NCI-H1694 treated with DMSO at 0.1 percent for 48 hours (cell line): ENCODE results near the gene PTPRU.
"Not testable (repeated sequence)": the region's sequence is repeated elsewhere in the genome, so short reads cannot be mapped to it uniquely, and the experiment has no call there.

Experiments
- DNase-seq: peaks from one replicate; lab custom pipeline; 2025; lab: John Stamatoyannopoulos, UW

Gene PTPRU

GRCh38 chr1:29222260-29222659 is 14.1 kb upstream of the PTPRU start:
- not testable (repeated sequence) for DNase-seq

- no peak for DNase-seq
These were observed 13.6 kb upstream of the PTPRU start for GRCh38 chr1:29222686-29223085.

GRCh38 chr1:29223521-29223920 is 12.8 kb upstream of the PTPRU start:
- DNase-seq = no peak

DNA sequence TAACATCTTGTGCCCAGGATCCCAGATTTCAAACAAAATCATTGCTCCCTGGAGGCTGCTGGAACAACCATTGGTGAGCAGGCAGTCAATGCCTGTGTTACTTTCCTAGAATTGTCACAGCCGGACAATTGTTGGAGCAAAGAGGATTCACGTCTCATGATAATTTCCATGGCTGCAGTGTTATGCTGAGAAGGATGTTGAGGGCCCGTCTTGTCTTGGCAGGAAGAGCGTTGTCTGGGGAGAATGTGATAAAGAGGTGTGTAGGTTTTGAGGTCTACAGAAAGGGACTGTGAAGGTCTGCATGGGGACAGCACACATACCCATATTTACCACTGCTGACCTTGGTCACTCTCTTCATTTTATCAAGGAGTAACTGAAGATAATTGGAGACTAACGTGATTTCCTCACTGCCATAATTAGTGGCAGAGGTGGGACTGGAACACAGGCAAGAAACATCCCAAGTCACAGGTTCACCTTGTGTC is 11.9 kb upstream of the PTPRU start:
- no peak for DNase-seq

DNA sequence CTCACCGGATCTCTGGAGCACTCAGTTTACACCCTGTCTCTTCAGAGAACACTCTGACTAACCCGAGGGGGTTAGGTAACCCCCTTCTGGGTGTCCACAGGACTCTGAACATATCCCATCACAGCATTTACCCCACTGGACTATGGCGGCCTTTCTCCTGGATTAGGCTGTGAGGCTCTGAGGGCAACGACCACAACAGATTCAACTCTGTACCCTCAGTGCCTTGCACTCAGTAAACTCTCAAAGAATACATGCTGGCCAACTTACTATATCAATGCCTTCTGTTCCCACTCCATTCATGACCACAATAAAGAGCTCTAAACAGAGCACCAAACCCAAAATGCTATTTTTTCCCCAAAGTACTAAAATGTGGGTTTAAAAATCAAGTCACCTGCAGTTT is 11.0 kb upstream of the PTPRU start:
- DNase-seq = no peak

DNA sequence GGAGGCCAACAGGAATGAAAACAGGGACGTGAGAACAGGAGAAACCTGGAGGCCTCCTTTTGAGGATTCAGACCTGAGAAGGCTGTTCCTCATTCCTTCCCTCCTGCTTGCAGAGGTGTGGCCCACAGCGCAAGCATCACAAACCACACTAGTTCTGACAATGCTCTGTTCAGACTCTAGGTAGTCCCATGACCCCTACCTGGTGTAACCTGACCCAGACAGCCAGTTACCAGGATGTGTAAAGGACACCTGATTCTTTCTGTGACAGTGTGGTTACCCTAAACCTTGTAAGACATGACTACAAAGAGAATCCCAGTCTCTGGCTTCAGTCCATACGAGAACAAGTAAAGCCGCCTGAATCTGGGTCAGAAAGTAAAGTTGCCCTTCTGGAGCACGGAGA is 8.8 kb upstream of the PTPRU start:
- DNase-seq = no peak

- DNase-seq = no peak
These were observed 6.1 kb upstream of the PTPRU start for GRCh38 chr1:29230204-29230552.

DNA sequence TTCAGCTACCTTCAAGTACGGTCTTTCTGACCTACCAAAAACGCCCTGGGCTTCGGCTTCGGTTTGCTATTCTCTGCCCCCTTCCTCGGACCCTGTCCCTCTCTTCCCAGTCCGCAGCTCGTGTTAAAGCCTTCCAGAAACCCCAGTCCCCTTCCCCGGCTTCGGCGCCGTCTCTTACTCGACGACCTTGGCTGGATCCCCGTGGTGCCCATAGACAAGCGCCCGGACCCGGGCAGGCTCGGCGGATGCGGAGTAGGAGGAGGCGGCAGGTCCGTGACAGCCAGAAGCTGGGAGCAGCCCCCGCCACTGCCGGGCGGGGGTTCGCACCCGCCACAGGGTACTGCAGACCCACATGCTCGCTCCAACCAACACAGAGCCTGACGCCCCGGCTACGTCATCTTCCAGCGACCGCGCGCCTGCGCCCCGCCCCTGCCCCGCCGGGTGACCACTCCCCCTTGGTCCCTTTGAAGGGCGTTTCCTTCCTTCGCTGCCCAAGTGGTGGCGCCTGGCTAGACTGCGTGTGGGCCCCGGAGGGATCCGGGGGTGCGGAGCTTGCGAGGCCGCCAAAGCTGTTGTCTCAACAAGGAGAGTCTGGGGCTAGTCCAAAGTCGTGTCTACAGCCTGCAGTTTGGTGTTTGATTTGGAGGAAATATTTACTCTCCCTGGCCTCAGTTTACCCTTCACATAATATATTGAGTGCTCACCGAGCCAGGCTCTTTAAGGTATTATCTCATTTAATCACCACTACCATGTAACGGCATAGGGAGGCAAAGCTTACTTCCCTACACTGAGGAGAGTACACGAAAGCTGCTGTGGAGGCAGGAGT is 5.6 kb upstream of the PTPRU start, which contains the start of gene MECR:
Gene MECR, minus strand, starts transcription at position 382 of the 826 bp plus-strand sequence. Its CDS starts 28 bp downstream, at position 354.
- peak; percentile 77 for DNase-seq

DNA sequence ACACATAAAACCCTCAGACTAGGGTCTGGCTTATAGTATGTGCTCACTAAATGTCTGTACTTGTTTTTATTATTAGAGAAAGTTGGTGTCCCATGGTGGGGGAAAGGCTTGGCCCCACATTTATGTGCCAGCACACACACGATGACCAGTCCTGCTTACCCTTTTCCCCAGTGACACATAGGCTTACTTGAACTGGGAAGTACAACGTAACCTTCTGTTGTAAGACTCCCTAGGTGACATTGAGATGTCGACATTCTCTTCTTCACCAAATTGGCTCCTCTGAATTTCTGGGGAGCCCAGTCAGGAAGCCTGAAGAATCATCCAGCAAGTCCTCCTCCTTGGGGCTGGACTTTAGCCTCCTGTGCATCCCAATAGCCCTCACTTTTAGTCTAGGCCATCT is 3.9 kb upstream of the PTPRU start:
- no peak for DNase-seq

GRCh38 chr1:29233693-29234092 is 2.6 kb upstream of the PTPRU start:
- DNase-seq = no peak

- no peak for DNase-seq
These were observed 1.9 kb upstream of the PTPRU start for GRCh38 chr1:29234471-29234870.

DNA sequence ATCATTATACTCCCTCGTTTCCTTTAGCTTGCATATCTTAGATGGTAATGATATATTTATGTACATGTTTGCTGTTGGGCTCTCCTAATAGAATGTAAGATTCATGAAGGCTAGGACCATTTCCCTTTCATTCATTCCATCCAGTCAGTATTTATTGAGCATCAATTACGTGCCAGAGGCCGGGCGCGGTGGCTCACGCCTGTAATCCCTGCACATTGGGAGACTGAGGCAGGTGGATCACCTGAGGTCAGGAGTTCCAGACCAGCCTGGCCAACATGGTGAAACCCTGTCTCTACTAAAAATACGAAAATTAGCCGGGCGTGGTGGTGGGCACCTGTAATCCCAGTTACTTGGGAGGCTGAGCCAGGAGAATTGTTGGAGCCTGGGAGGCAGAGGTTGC is 1.4 kb upstream of the PTPRU start:
- not testable (repeated sequence) for DNase-seq

DNA sequence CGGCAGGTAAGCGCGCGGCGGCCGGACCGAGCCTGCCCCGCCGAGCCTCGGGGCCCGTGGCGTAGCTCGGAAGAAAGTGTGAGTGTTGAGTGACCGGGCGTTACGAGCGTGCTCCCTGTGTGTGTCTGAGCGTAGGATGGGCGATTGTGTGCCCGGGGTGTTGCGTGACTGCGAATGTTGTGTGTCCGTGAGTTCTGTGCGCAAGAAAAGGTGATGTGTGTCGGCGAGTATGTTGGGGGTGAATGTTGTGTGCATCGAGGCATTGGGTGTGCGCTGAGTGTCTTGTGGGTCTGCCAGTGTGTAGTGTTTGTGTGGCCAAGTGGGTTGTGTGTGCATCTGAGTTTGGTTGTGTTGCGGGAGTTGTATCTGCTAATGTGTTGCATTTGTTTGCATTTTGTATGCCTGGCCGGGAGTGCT is 398 bp downstream of the PTPRU start:
- no peak for DNase-seq

GRCh38 chr1:29237129-29237821 is 953 bp downstream of the PTPRU start:
- no peak for DNase-seq

DNA sequence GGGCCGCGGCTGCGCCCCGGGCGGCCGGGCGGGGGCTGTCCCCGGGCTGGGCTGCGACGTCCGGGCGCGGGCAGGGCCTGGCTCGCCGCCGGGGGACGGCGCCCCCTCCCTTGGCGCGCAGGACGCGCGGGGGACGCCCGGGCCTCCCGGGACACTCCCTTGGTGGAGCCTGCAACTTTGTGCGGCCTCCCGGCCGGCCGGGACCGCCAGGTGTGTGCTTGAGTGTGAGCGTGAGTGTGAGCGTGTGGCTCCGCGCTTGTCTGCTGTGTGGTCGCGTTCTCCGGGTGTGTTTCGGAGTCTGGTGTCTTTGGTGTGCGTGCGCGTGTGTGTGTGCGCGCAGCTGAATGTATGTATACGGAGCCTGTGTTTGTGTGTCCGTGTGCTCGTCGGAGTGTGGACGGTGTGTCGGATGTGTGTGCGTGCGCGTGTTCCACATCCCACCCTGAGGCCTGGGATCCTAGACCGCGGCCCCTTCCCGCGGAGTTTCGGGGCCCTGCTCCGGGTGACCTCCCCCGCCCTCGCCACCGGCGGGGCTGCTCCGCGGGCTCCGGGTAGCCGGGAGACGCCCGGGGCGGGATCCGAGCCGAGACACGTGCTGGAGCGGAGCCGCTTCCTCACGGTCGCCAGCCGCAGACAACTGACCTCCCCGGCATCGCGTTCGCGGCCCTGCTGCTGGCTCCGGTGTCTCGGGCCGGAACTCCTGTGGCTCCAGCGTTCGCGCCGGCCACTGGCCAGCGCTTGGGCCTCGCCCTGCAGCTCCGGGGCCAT is 1.7 kb downstream of the PTPRU start:
- DNase-seq = no peak

GRCh38 chr1:29238620-29239002 is 2.3 kb downstream of the PTPRU start:
- no peak for DNase-seq

GRCh38 chr1:29239142-29239541 is 2.8 kb downstream of the PTPRU start:
- DNase-seq = no peak

GRCh38 chr1:29240400-29240837 is 4.1 kb downstream of the PTPRU start:
- DNase-seq = peak; percentile 42

DNA sequence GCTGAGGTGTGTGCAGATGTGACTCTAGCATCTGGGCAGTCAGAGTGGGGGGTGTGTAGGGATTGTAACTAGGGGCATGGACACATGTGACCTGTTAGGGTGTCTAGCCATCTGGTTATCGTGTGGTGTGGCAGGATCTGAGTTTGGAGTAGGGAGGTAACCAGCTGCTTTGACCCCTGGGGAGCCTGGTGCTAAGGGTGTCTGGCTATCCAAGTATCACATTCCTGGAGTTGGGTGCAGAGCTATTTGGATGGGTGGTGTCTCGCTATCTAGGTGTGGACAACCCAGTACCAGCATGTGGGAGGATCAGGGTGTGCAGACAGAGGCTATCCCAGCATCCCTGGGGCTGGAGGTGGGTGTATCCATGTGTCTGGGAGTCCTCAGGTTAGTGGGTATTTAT is 4.7 kb downstream of the PTPRU start:
- no peak for DNase-seq

DNA sequence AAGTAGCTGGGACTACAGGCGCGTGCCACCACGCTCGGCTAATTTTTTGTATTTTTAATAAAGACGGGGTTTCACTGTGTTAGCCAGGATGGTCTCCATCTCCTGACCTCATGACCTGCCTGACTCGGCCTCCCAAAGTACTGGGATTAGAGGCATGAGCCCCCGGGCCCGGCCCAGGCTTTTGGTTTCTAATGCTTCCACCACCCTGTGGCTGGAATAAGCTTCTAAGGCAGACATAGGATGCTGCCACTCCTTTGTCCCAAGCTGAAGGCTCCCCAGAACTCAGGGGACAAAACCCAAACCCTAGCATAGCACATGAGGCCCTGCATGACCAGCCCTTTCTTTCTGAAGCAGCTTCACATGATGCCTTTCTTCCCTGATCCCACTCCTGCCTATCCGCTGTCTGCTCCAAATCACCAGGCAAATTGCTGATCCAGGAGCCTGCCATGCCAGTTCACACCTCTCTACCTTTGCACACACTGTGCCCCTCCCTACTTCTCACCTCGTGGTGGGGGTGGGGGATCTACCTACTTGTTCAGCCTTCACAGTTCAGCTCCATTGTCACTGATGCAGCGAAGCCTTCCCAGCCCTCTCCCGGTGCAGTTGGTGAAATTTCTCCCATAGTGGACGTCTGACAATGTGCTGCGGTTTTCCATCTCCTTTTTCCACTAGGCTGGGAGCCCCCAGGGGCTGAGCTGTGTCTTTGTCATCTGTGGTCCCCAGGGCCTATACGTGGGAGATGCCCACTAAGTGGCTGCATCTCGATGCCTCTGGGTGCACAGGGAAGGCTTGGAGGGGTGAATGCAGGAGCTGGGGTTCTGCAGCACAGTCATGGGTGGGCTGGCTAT is 6.9 kb downstream of the PTPRU start:
- DNase-seq = no peak

DNA sequence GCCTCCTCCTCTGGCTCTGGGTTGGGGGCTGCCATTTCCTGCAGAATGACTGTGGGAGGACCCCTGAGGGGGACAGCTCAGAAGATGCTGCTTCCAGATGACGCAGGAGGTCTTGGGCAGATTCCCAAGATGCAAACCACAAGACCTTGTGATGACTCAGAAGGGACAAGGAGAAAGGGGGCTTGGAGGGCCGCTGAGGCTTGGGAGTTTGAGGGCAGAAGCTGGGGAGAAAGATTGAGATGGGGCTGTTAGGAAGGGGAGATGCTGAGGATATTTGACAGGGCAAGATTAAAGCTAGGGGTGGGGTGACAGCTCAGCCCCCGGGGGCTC is 7.5 kb downstream of the PTPRU start:
- no peak for DNase-seq

GRCh38 chr1:29245261-29245660 is 8.9 kb downstream of the PTPRU start:
- DNase-seq = no peak
